ENCODE measurements around the gene IL25.
"Not testable (repeated sequence)": the region's sequence is repeated elsewhere in the genome, so short reads cannot be mapped to it uniquely, and the experiment has no call there.

IL25 gene

GRCh38 chr14:23396781-23397407 lies 24.3 kb downstream of the IL25 start:
- no peak for DNase-seq

GRCh38 chr14:23398348-23398747 lies 25.7 kb downstream of the IL25 start:
- DNase-seq, result no peak

GRCh38 chr14:23399136-23399535 lies 26.5 kb downstream of the IL25 start:
- no peak for DNase-seq

GRCh38 chr14:23399591-23399990 lies 27.0 kb downstream of the IL25 start:
- DNase-seq, result no peak

GRCh38 chr14:23400496-23401149 lies 28.0 kb downstream of the IL25 start:
- not testable (repeated sequence) for DNase-seq

- DNase-seq, result no peak
Measured at GRCh38 chr14:23401291-23401690, 28.7 kb downstream of the IL25 start.

GRCh38 chr14:23402296-23403138 lies 29.9 kb downstream of the IL25 start:
- no peak for DNase-seq

- no peak for DNase-seq
Measured at GRCh38 chr14:23403139-23403438, 30.5 kb downstream of the IL25 start.

GRCh38 chr14:23403908-23404307 lies 31.3 kb downstream of the IL25 start:
- no peak for DNase-seq

- no peak for DNase-seq
Measured at GRCh38 chr14:23404331-23404900, 31.8 kb downstream of the IL25 start.

GRCh38 chr14:23405096-23405495 lies 32.5 kb downstream of the IL25 start:
- DNase-seq, result no peak

GRCh38 chr14:23405516-23406025 lies 33.0 kb downstream of the IL25 start:
- DNase-seq, result no peak

GRCh38 chr14:23406244-23406643 lies 33.6 kb downstream of the IL25 start:
- no peak for DNase-seq

- no peak for DNase-seq
Measured at GRCh38 chr14:23406725-23407355, 34.2 kb downstream of the IL25 start.

GRCh38 chr14:23407516-23408306 lies 35.1 kb downstream of the IL25 start, which contains the start of gene MYH6:
TSS of gene MYH6 (minus strand) at chr14:23408273. CDS start at chr14:23407223, 1,050 bp downstream.
- no peak for DNase-seq

GRCh38 chr14:23408307-23408630 lies 35.7 kb downstream of the IL25 start:
- DNase-seq, result no peak

GRCh38 chr14:23409475-23409874 lies 36.9 kb downstream of the IL25 start:
- no peak for DNase-seq

- DNase-seq, result no peak
Measured at GRCh38 chr14:23409966-23410635, 37.5 kb downstream of the IL25 start.

- no peak for DNase-seq
Measured at GRCh38 chr14:23411563-23412525, 39.2 kb downstream of the IL25 start.

- DNase-seq, result no peak
Measured at GRCh38 chr14:23413681-23414080, 41.1 kb downstream of the IL25 start.

All from fibroblast of skin of right biceps (primary cell).